Peyer's patch (tissue), 4 donors: Measurements from ENCODE around the gene CXCL17.

ENCODE experiments used
- CTCF ChIP-seq, 6 experiments: fragments of 450-650 bp in 4 of 6; fragments of 200-600 bp in 2 of 6; sonication (generic) in 1 of 6; IDR thresholded peaks; one replicate each; pipeline ENCODE4 v1.5.1; 2017 to 2019; ENCODE audit warnings: antibody characterized with exemption in 6 of 6, mild to moderate bottlenecking in 3 of 6, moderate library complexity in 1 of 6
- POLR2A ChIP-seq, 2 donors: fragments of 450-650 bp; IDR thresholded peaks; one replicate each; pipeline ENCODE4 v1.5.1; 2017; ENCODE audit warnings: antibody characterized with exemption in 2 of 2, mild to moderate bottlenecking in 2 of 2, moderate library complexity in 2 of 2

DNA sequence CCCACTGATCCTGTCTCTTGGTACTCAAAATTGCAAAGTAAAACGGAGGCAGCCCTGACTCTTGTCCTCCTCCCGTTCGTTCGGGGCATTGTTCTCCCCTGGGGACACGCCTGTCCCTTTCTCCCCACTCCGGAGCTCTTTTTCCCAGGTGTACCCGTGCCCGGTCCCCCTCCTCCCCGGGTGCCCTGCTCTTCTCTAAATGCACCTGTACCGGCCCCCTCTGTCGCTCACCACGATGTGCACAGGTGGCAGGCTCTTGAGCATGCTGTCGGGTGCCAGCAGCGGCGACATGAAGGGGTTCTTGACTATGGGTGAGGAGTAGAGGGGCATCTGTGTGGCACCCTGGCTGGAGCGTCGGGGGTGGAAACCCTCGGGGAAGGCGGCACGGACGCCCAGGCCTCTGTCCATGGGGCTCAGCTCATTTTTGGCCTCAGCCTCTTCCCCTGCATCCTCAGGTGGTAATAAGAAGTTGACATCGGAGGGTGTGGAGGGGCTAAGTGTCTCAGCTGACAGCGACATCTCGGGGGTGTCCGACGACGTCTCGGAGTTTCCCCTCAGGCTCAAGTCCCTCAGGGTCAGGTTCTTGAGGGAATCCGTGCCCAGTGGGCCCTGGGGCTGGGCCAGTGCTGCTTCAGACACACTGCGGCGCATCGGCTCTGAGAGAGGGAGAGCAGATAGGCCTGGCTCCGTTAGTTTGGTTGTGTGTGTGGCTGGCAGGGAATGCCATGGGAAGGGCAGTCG is 40.2 kb downstream of the CXCL17 start:
- TF ChIP-seq CTCF (IDR thresholded peaks at IDR 0.05): no peak
- TF ChIP-seq POLR2A (IDR thresholded peaks at IDR 0.05): no peak
